Stimulated activated CD4-positive, alpha-beta T cell treated with anti-CD3 and anti-CD28 coated beads, Interleukin-12 subunit alpha, Interleukin-12 subunit beta, amount 100 ng/mL, for 4 hours (primary cell): ENCODE measurements around the gene CHD5.

Experiments used
- DNase-seq: peaks from one replicate; pipeline ENCODE4 v3.0.0-alpha.2; 2020

The CHD5 gene

DNA sequence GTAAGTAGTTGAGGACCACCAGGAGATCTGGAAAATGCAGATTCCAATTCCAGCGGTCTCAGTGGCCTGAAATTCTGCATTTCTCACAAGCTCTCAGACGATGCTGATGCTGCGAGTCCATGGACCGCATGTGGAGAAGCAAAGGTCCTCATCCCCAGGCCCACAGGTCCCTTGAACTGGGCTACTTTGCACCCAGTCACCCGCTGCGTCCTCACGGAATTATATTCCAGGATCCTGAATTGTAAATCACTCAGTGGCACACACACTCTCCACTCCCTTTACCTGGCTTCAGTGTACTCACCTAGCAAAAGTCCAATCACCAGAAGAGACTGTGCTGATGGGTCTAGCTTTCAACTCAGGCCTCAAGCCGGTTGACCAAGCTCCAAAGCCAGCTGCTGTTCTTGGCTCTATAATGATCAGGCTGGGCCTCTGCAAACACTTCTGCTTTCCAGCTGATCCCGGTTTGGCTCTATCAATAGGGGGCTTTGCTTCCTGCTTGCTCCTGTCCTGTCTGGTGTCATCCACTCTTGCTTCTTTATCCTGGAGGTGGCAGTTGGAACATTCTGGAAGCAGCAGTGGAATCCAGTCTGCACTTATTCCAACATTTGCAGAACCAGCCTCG is 20.2 kb upstream of the CHD5 start:
- no peak for DNase-seq

DNA sequence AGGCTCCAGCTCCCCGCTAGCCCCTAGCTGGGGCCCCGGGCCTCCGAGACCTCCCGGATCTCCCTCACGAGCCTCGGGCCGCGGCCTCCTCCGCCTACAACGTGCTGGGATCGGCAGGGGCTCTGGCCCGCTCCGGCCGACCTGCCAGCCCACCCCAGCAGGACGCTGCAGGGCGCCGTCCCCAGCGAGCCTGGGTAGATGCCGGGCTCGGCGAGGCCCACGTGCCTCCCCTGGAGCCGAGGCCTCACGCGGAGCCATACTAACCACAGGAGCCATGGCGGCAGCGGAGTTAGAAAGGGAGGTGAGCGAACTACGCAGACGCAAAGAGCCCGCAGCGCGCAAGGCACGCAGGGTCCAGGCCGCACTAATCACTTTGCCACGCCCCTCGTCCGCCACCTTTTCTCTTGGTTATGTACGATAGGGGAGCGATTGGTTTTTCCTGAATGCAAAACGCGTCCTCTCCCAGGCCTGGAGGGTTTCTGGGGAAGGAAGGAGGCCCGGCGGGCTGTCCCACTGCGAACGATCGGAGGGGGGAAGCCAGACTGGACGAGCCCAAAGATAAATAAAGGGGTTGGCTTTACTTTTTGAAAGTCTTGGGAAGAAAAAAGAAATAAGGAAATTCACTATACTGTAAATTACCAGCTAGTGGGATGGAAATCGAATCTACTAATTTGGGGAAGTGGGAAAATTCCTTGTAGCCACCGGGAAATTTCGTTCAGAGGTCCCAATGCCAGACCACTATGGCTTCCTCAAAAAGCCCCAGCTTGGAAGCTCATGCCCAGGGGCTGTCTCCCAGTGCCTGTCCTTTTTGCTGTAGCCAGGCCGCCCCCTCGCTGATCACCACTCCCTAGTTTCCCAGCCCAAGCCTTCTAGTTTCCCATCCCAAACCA is 19.4 kb upstream of the CHD5 start, which contains the start of gene RPL22:
RPL22 (minus strand) TSS at position 298 of the 890 bp plus-strand sequence; CDS start at position 276, 22 bp downstream.
- peak; percentile 96 for DNase-seq

DNA sequence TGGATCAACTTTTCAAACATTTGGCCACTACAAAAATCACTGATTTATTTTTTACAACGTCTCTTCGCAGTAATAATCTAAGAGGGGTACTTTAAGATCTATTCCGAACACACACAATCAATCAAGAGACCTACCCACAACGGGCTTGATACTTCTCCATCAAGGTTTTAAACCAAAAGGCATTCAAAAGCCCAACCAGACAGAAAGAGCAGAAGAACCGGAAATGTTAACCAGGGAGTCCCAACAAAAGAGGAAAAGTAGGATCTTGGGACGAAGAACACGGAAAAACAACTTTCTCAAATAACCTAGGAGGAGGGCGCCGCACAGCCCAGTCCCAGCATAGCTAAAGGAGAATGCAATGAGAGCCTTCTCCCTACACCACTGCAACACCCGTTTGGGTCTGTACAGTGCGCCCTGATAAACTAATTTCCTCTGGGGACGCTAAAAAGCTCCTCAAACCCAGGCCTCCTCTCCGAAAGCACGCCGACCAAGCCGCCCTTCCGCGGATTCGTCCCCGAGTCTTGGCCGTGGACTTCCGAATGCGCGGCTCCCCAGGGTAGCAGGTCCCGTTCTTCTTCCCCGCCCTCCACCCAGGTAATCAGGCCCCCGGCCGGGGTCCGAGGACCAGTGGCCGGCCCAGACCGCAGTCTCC is 18.7 kb upstream of the CHD5 start:
- no peak for DNase-seq

DNA sequence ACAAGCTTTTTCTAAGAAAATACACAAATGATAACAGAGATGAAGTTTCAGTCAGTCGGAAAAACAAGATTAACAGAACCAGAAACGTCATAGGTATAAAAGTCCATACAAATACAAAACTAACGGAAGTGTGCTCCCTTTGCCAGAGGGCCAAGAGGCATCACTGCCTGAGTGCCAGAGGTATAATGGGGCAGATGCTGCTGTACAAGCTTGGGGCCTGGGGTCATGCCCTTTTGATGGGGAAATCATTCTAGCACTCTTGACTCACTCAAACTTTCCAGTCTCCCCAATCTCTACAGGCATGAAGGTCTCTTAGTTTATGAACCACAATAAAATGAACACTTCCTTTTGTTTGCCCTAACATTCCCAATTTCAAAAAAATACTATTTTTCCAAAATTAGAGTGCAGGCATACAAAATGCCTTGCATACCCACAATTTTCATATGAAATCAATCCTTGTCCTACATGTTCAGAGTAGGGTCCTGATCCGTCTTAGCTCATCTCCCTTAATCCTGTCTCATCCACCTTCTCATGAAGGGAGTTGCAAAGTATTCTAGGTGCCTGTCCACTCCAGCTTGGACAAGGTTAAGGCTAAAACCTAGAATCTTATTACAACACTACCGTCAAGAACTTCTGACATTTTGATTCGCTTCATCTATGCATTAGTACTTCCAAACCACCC is 17.8 kb upstream of the CHD5 start:
- DNase-seq, result no peak

DNA sequence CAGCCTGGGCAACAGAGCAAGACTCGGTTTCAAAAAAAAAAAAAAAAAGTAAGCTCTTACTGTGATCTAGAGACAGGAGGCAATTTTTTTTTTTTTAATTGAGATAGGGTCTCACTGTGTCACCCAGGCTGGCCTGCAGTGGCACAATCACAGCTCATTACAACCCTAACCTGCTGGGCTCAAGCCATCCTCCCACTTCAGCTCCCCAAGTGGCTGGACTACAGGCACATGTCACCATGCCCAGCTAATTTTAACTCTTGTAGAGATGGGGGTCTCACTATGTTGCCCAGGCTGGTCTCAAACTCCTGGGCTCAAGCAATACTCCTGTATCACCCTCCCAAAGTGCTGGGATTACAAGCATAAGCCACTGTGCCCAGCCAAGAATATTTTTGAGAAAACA is 11.8 kb upstream of the CHD5 start:
- DNase-seq, result no peak

DNA sequence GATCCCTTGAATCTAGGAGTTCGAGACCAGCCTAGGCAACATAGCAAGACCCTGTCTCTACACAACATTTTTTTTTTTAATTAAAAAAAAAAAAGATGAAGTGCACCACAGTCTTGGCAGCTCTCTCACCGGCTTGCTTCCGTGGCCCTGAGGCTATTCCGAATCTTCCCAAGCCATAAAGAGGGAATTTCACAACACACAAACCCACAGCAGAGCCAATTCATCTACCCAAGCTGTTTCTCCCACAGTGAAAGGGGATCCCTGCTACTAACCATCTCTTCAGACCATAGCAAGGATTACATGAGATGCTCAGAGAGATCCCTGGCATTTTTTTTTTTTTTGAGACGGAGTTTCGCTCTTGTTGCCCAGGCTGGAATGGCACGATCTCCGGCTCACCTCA is 8.3 kb upstream of the CHD5 start:
- no peak for DNase-seq

DNA sequence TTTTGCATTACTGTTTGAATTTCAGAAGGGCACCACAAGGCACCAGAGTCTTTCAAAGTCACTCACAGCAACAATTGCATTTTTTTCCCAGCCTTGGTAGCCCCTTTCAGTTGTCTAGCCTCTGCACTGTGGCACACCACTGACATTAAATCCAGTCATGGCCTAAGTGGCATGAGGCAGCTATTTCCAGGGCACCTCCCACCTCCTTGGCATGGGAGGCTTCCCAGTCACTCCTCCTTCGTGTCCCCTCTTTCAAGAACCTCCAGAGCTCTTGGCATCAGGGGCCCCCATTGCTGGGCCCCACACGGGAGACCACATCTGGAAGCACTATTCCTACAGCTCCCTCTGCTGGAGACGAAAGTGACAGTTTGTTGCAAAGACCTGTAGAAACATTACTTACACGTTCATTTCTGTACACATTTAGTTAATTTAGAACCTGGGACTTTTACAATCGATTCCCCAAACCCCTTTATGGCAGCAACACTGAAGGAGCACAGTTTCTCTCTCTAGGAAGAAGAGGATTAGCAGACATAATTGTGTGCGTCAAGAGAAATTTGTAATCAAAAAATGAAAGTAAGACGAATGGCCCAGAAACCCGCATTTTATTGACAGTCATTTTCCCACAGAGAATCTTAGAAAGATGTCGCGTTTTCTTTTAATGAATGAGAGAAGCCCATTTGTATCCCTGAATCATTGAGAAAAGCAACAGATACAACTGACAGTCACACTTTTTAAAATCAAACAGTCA is 5.7 kb upstream of the CHD5 start:
- no peak for DNase-seq

DNA sequence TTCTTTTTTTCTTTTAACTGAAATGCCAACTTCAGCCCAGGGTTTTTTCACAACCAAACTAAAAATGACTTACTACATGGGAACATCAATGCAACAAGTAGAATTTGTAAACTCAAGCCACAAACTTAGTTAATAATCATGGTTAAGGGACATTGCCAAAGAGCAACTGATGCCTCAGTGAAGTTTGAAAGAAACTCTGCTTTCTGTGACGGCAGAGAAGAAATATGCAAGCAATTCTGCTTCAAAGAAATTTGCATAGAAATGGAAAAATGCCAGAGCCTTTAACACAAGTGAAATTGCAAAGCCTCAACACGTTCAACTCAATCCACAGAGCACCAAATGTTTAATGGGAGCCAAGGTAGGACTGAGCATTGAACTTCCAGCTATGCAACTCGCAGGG is 5.0 kb upstream of the CHD5 start:
- no peak for DNase-seq

DNA sequence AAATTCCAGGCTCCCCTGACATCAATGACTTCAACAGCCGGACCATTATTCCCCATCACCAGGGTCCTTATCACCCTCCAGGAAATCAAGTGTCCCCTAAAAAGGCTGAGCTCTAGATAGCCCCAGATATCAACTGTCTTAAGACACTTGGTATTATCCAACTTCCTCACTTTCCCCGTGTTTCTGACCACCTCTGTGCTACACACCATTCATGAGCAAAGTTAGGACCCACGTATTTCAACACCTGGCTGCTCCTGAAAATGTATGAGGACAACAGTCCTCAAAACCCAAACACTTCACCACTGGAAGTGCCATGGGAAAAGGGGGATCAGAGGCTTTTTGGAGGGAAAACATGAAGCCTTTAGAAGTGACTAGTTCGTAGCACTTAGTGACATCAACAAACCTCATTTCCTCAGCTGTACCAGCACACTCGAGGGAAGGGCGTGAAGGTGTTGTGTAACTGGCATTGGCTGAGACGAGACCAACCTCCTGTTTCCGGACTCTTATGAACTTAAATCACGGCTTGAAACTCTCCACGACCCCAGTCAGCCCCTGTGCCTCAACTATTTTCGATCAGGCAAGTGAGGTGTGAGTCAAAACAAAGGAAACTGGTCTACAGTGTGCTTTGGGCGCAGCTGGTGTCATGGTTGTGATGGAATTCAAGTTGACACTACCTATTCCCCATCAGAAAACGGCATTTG is 4.1 kb upstream of the CHD5 start:
- DNase-seq, result no peak

DNA sequence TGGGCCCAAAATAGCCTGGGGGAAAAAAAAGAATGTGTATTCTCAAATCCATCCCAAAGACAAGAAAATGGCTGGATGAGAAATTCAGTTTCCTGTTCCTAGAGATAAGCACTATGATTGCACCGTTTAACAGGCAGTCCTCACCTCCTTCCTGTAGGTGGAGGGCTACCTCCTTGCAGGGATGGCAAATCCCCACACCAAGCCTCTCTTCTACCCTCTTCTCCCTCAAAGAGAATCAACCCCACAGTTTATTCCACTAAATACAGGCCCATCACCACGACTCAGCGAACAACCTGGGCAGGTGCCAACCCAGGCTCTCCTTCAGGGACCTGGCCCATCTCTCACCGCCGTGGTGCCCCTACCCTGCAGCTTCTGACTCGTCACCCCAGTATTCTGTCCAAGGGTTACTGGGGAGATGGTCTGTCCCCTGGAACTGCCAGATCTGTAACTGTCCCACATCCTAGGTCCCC is 3.4 kb upstream of the CHD5 start:
- DNase-seq, result no peak

DNA sequence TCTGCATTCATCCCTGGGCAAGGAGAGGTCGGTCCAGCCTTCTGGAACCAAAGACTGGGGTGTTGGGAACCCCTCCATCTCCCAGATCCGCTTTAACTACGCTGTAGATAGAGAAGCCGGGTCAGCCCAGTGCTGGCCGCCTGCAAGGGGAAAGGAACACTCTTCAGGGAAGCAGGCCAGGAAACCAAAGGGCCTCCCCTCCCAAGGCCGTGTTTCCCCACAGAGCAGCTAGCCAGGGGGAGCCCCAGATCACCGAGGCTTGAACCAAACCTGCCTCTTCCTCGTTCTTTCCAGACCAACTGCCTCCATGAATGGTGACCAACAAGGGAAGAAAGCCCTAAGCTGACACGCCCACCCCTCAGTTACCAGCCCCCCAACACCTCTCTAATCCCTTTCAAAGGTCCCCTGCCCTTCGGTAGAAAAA is 1.2 kb upstream of the CHD5 start:
- DNase-seq, result no peak

DNA sequence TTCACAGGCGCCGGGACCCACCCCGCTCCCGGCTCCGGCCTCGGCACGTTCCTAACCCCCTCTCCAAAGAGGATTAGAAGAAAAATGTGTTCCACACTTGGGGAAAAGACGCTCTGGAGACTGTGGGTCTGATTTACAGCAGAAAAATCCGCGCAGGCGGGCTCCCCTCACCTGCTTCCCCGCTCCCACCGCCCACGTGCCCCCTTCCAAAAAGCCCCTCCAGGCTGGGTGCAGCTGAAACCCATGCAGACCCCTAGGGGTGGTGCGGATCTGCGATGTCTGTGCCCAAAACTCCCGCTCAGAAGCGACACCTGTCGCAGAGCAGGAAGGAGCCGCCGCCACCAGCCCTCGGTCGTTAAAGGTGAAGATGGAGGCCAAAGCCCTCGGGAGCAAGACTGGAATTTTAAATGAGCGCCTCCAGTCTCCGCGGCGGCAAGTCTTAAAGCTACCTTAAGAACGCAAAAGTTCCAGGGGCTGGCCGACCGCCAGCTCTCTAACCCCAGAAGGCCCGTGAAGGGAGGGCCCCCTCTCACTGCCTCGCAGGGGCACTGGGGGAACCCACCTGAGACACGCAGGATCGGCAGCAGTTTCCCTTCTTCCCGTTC is 688 bp upstream of the CHD5 start:
- DNase-seq, result no peak

DNA sequence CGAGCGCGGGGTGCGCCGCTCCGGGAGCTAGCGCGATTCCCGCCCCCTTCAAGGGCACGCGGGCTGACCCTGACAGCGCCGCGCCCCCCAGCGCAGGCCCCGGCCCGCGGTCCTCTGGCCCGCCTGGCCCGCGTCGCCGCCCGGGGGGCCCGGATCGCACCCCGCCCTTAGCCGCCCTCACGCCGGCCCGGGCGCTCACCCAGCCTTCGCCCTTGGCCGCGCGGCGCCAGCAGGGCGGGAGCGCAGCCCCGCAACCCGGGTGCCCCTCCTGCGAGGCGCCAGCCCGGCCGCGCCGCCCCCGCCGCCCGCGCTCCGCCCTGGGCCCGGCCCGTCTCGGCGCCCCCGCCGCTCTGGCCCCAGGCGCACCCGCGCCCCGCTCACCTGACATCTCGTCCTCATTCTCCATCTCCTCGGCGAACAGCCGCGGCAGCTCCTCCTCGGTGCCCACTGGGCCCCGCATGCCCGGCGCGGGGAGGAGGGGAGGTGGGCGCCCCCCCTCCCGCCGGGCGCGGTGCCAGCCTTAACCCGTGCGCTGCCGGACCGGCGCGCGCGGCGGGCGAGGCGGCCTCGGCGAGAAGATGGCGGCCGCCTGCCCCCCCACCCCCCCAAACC is 451 bp downstream of the CHD5 start:
- DNase-seq, result no peak

DNA sequence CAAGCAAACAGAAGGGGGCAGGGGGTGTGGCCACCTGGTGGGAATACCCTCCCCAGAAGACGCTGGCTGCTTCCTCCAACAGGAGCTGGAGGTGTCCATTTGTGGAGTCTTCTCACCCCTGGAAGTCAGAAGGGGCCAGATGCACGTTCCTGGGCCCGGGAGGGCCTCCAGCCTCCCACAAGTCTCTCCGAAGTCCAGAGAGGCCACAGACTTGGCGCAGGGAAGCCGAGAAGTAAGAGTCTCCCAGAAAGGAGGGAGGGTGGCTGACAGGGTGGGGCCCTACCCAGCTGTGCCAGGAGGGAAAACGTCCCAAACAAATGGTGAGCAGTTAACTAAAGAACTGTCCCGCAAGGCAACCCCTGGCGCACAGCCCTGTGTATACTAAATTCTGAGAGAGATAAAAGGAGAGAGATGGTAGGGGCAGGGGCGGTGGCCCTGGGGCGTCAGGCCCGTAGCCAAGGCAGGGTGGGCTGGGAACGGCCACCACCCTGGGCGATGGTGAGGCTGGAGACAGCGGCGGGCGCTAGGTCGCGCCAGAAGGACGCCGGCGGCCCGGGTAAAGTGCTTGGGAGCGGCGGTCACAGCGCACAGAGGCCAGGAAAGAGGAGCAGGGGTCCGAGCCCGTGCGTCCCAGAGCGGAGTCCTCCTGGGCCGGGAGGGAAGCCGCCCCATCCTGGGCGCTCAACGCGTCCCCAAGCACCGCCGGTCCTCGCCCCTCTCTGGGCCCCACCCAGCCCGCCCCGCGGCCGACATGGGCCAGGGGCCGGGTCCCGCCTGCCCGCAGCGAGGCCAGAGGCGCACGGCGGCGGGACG is 1.2 kb downstream of the CHD5 start:
- no peak for DNase-seq

DNA sequence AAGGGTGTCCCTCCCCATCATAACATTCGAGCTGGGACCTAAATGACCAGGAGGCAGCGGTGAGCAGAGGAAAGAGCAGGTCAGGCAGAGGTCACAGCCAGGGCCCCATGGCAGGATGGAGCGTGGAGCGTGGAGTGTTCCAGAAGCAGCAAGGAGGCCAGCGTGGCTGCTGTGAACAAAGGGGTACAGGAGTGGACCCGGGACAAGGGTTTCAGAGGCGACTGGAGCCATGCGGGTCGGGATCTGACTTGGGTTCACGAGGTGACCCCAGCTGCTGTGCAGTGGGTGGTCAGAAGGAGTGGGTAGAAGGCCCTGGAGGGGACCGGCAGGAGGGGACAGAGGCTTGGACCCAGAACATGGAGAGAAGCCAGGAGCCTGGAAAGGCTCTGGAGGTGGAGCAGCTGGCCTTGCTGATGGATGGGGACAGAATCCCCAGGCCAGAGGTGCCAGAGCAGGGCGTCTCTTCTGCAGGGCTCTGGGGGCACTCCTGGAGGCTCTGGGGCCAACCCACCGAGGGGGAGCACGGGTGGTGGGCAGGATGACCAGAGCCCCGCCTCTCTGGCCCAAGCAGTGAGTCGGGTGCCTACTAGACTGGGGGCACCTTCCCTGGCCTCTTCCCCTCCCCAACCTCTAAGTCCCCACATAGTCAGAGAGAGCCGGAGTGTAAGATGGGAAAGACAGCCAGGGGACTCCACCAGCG is 2.3 kb downstream of the CHD5 start:
- no peak for DNase-seq

DNA sequence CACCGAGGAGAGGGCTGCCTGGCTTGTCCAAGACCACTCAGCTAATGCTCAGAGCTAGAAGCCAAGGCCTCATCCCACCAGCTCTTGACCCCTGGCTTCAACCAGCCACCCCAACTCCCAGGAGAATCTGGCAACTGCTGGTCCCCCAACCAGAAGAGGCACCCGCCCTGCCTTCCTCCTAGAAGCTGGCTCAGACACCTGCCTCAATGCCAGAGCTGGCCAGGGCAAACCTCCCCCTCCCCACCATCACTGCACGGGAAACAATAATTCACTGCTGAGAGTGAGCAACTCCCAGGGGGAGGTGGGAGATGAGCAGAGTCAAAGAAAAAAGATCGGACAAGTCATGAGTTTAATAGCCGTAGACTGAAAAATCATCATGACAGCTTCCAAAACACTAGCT is 3.3 kb downstream of the CHD5 start:
- no peak for DNase-seq

DNA sequence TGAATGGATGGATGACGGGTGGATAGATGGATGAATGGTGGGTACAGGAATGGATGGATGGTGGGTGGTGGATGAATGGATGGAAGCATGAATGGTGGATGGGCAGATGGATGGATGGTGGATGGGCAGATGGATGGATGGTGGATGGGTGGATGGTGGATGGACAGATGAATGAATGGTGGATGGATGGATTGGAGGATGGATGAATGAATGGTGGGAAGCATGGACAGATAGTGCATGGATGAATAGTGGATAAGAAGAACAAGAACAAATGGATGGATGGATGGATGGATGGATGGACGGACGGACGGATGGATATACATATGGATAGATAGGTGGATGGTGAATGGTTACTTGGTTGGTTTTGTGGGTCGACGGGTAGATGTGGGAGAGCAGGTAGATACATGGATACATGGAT is 4.7 kb downstream of the CHD5 start:
- no peak for DNase-seq

DNA sequence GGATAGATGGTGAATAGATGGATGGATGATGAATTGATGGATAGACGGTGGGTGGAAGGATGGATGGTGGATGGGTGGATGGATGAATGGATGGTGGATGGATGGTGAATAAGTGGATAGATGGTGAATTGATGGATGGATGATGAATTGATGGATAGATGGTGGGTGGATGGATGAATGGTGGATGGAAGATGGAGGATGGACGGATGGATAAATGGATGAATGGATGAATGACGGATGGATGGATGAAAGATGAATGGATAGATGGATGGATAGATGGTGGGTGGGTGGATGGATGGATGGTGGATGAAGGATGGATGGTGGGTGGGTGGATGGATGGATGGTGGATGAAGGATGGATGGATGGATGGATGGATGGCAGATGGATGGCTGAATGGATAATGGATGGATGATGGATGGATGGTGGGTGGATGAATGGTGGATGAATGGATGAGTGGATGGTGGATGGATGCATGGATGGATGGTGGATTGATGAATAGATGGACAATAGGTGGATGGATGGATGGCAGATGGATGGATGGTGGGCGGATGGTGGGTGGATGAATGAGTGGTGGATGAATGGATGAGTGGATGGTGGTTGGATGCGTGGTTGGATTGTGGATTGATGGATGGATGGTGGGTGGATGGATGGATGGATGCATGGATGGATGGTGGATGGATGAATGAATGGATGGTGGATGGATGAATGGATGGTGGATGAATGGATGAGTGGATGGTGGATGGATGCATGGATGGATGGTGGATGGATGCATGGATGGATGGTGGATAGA is 5.3 kb downstream of the CHD5 start:
- DNase-seq, result no peak
